ENCODE measurements around the gene SDF4.
"Not testable (repeated sequence)": the region's sequence is repeated elsewhere in the genome, so short reads cannot be mapped to it uniquely, and the experiment has no call there.

The SDF4 gene

DNA sequence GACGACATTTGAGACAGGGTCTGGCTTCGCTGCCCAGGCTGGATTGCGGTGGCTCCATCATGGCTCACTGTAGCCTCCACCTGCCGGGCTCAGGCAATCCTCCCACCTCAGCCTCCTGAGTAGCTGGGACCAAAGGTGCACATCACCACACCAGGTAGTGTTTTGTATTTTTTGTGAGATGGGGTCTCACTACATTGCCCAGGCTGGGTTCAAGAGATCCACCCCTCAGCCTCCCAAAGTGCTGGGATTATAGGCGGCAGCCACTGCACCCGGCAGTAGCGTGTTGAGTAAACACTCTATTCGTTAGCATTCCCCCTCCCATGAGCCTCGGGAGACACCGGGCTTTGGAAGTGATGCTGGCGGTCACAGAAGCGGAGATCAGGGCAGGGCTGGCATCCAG, 21.5 kb upstream of the SDF4 start:
- H3K27ac ChIP-seq: no peak overlapping the region
- TF ChIP-seq, protein P1, sequence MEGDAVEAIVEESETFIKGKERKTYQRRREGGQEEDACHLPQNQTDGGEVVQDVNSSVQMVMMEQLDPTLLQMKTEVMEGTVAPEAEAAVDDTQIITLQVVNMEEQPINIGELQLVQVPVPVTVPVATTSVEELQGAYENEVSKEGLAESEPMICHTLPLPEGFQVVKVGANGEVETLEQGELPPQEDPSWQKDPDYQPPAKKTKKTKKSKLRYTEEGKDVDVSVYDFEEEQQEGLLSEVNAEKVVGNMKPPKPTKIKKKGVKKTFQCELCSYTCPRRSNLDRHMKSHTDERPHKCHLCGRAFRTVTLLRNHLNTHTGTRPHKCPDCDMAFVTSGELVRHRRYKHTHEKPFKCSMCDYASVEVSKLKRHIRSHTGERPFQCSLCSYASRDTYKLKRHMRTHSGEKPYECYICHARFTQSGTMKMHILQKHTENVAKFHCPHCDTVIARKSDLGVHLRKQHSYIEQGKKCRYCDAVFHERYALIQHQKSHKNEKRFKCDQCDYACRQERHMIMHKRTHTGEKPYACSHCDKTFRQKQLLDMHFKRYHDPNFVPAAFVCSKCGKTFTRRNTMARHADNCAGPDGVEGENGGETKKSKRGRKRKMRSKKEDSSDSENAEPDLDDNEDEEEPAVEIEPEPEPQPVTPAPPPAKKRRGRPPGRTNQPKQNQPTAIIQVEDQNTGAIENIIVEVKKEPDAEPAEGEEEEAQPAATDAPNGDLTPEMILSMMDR (conservative IDR thresholded peaks at IDR 0.05): no peak
- no peak for TF ChIP-seq ZFX (IDR thresholded peaks at IDR 0.05)

DNA sequence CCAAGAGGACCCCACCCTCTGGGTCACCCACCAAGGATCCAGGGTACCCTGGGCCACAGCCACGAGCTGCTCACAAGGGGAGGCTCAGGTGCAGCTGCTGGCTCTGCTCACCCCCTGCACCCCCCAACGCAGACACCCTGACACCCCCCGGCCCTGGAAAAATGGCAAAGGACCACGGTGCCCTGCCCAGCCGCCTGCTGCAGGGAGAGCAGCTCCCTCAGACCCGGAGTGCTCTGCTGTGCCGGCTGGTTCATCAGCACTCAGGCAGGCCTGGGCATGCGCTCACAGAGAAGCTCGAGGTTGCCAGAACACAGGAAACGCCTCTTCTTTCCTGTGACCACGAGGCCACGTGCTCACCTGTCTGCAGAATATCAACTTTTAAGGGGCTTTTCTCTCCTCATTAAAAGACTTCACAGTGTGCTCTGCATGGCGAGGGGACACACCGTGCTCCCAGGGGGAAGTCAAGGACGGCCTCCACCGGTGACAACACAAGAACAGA, 19.0 kb upstream of the SDF4 start:
- H3K27ac ChIP-seq: 0 out of 2 replicates have a peak overlapping the region, but pooled peaks have one; percentile 2
- TF ChIP-seq ZFX (IDR thresholded peaks at IDR 0.05): no peak
- TF ChIP-seq, protein P1 (conservative IDR thresholded peaks at IDR 0.05): no peak

DNA sequence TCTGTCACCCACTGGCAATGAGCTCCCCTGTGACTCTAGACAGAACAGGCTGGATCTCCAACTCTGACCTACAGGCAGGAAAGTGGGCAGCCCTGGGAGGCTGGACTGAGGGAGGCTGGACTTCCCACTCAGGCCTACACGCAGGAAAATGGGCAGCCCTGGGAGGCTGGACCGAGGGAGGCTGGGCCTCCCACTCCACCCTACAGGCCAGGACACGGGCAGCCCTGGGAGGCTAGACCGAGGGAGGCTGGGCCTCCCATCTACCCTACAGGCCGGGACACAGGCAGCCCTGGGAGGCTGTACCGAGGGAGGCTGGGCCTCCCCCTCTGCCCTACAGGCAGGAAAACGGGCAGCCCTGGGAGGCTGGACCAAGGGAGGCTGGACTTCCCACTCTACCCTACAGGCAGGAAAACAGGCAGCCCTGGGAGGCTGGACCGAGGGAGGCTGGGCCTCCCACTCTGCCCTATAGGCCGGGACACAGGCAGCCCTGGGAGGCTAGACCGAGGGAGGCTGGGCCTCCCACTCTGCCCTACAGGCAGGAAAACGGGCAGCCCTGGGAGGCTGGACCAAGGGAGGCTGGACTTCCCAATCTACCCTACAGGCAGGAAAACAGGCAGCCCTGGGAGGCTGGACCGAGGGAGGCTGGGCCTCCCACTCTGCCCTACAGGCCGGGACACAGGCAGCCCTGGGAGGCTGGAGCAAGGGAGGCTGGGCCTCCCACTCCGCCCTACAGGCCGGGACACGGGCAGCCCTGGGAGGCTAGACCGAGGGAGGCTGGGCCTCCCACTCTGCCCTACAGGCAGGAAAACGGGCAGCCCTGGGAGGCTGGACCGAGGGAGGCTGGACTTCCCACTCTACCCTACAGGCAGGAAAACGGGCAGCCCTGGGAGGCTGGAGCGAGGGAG, 16.5 kb upstream of the SDF4 start:
- not testable (repeated sequence) for H3K27ac ChIP-seq

DNA sequence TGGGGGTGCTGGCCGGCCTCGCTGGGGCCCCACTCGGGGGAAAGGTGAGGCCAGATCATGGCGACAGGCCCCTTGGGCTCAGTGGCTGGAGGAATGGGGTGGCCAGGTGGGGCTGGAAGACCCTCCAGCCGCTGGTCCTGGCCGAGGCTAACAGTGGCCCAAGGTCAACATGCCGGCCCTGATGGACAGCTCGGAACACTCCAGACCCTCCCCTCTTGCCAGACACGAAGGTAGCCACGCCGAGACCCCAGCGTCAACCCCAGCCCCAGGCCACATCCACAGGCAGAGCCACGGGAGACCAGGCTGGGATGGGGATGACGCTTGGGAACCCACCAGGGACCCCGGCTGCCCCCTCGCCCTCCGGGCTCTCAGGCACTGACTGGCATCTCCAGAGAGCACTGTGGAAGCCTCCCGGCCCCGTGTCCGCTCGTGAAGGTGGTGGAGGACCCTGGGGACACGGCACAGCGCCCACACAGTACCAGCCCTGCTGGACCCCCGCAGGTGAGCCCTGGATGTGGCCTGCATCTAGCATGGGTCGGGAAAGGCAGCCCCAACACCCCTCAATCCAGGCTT, 15.6 kb upstream of the SDF4 start:
- no peak overlapping the region for H3K27ac ChIP-seq
- no peak for TF ChIP-seq ZFX (IDR thresholded peaks at IDR 0.05)
- TF ChIP-seq, protein P1 (conservative IDR thresholded peaks at IDR 0.05): no peak

DNA sequence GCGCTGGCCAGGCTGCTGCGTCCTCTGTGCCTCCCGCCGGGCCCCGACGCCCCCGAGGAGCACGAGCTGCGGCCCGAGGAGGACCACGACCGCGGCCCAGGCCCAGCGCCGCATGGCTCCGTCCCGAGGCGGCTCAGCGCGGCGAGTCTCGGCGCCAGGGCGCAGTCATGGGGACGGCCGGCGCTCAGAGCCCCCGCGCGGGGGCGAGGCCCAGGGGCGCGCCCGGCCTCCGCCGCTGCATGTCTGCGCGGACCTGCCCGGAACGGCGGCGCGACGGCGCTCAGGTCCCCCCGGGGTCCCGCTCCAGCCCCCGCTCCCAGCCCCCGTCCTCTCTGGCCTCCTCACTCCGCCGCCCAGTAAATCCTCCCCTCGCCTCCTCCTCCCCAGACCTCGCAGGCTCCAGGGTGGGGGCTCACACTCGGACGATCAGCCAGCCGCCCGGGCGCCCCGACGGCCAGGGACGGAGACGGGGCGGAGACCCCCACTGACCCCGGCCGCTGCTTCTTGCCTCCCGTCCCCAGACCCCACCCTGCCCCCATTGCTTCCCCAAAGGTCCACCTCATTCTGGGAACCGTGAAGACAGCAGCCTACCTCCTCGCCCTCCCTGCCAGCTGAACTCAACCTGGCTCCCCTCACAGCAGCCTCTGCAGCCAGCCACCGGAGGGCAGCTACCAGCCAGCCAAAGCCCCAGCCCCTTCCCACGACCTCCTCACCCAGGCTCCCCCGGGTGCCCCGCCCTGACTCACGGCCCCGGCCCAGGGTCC, 15.0 kb upstream of the SDF4 start, which contains the start of gene C1QTNF12:
TSS of gene C1QTNF12 (minus strand) at position 146 of the 764 bp plus-strand sequence. CDS start at position 114, 32 bp downstream.
- H3K27ac ChIP-seq: no peak within 1 kb of the TSS
- no peak for TF ChIP-seq ZFX (IDR thresholded peaks at IDR 0.05)
- TF ChIP-seq, protein P1 (conservative IDR thresholded peaks at IDR 0.05): no peak

DNA sequence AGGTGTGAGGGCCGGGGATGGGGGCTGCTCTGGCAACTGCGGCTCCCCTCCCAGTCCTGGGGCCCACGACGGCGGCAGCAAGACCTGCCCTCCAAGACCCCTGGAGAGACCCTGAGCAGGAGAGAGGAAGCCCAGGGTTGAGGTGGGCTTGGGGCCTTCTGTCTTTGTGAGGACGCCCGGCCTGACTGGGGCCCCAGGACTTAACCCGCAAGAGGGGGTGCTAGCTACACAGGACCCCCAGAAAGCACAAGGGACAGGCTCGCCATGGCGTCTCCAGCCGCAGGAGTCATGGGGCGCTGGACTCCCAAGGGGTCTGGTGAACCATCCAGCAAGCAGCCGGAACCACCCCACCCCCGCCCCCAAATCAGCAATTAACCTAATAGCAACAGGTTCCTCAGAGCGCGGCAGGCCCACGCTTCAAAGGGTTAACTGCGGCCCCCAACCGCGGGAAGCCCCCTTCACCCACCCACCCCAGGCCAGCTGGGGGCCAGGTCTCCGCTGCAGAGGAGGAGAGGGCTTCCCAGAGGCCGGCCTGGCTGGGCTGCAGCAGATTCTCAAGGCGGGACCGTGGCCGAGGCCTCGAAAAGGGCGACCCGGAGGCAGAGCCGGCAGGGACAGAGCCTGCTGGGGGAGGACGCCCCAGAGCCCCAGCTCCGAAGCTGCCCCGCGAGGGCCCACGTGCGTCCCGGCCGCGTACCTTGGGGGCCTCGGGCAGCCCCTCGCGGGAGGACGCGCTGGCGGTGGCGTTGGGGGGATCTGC, 14.2 kb upstream of the SDF4 start:
- H3K27ac ChIP-seq: no peak overlapping the region
- no peak for TF ChIP-seq ZFX (IDR thresholded peaks at IDR 0.05)
- TF ChIP-seq, protein P1 (conservative IDR thresholded peaks at IDR 0.05): no peak

DNA sequence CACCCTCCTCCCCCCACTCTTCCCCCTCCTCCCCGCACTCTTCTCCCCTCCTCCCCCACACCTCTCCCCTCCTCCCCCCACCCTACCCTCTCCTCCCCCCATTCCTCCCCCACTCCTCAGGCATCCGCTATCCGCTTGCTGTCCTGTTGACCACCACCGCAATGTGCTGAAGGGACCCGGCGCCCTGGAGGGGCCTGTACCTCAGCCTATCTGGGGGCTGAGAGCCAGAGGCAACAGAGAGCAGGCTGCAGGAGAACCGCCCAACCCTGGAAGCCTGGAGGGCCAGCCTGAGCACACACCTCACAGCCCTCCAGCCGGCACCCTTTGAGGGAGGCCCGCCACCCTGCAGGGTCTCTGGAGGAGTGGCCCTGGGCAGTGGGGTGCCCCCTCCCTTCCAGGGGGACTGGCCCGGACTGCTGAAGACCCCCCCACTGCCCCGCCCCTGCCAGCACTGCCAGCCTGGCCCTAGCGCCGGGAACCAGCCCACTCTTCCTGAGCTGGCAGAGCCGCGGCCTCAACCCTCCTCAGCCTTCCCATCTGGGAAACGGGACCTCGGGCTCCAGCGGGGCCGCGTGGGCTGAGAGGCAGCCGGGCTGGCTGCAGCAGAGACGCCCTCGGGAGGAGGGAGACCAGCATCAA, 13.5 kb upstream of the SDF4 start:
- no peak for TF ChIP-seq ZFX (IDR thresholded peaks at IDR 0.05)
- TF ChIP-seq, protein P1 (conservative IDR thresholded peaks at IDR 0.05): no peak

More for the DNA sequence above, 13.5 kb upstream of the SDF4 start:
- H3K27ac ChIP-seq: no peak overlapping the region
